Activated T-cell treated with anti-CD3 and anti-CD28 coated beads, Interleukin-2, amount 50 U/mL, for 1 hour (primary cell): Measurements from ENCODE around the gene CCSER1.
"Not testable (repeated sequence)": the region's sequence is repeated elsewhere in the genome, so short reads cannot be mapped to it uniquely, and the experiment has no call there.

Source experiments
- DNase-seq: peaks from one replicate; pipeline ENCODE4 v3.0.0-alpha.2; 2020

The CCSER1 gene

DNA sequence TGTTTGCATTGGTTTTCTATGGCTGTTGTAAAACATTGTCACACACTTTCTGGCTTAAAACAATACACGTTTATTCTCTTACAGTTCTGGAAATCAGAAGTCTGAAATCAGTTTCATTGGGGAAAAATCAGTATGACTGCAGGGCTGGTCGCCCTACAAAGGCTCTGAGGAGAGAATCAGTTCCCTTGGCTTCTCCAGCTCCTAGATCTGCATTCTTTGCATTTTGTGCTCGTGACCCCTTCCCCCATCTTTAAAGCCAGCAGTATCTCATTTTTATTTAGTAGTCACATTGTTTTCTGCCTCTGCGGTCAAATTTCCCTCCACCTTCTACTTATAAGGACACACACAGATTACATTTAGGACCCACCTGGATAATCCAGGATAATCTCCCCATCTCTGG is 1326.9 kb downstream of the CCSER1 start:
- DNase-seq, result no peak

GRCh38 chr4:91462566-91462965 is 1335.4 kb downstream of the CCSER1 start:
- DNase-seq, result not testable (repeated sequence)

GRCh38 chr4:91470671-91471070 is 1343.5 kb downstream of the CCSER1 start:
- DNase-seq, result no peak

DNA sequence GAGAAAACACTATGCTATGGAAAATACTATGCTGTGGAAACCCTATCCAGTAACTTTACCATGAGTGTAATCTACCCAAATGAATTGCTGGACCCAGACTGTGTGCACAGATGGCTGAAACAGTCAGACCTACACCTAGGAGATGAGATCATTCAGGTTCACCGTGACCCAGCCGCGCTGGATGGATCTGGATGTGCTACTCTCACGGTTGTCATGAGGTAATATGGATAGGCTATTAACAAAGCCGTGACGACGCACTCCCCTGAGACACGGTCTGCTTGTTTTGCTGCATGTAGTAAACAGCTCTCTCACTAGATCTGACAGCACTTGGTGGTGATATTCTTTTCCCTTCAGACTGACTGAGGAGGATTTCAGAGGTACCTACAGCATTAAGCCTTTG is 1344.1 kb downstream of the CCSER1 start:
- DNase-seq, result no peak

- no peak for DNase-seq
Observed at GRCh38 chr4:91472046-91472445, 1344.9 kb downstream of the CCSER1 start.

GRCh38 chr4:91485415-91485814 is 1358.2 kb downstream of the CCSER1 start:
- no peak for DNase-seq

DNA sequence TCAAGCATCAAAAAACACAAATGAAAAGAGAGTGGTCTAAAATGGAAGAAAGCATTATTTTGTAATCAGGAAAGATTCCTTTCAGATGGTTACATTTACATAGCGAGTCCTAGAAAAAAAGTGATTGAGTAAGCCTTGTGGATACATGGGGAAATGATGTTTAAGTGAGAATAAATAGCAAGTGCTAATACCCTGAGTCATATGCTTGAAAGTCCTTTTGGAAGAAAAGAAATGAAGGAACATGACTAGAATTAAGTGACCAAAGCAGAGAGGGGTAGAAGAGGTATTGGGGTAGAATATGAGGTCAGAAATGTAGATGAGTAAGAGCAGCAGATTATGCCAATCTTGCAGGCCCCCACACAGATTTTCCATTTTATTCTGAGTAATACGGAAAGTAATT is 1361.8 kb downstream of the CCSER1 start:
- DNase-seq, result no peak

DNA sequence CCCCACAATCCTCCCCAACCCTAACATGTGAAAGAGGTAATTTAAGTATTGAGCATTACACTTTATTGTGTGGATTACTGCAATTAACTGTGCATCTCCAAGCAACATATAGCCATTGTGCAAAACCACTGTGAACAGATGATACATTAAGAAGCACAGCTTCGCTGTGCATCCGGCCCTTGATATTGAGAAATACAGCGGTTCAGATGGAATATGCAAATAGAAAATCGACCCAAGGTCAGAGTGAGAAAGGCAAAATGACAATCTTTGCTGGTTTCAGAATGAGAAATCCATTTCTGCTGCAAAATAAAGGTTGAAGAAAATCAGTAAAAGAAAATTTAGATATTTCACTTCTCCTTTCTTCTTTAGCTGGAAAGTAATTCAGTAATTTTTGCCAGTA is 1370.7 kb downstream of the CCSER1 start:
- no peak for DNase-seq

- no peak for DNase-seq
Observed at GRCh38 chr4:91502365-91502764, 1375.2 kb downstream of the CCSER1 start.

GRCh38 chr4:91513326-91513725 is 1386.1 kb downstream of the CCSER1 start:
- DNase-seq, result no peak

- no peak for DNase-seq
Observed at GRCh38 chr4:91519155-91519554, 1392.0 kb downstream of the CCSER1 start.

GRCh38 chr4:91525621-91526020 is 1398.4 kb downstream of the CCSER1 start:
- no peak for DNase-seq

DNA sequence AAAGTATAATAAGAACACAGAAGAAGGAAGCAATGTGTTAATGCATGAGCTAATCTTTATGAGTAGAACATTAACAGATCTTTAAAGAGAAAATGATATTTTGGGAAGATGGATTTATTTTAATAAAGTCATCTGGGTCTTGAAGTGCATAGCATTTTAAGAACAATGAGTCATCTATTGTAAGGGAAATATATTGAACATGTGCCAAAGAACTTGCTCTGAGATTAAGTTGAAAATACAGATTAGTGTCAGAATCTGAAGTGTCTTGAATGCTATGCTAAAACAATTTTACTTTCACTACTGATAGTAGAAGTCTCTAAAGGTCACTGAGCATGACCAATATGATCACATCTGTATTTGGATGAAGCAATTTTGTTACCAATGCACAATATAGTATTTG is 1399.9 kb downstream of the CCSER1 start:
- no peak for DNase-seq

DNA sequence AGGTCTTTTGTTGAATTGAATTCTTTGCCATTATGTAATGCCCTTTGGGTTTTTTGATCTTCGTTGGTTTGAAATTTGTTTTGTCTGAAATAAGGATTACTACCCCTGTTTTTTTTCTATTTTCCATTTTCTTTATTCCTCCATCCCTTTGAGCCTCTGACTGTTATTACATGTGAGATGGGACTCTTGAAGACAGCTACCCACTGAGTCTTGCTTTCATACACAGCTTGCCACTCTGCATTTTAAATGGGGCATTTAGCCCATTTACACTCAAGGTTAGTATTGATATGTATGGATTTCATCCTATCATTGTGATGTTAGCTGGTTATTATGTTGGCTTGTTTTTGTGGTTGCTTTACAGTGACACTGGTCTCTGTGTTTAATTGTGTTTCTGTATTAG is 1440.4 kb downstream of the CCSER1 start:
- DNase-seq, result no peak

GRCh38 chr4:91577864-91578263 is 1450.7 kb downstream of the CCSER1 start:
- DNase-seq, result no peak

- no peak for DNase-seq
Observed at GRCh38 chr4:91590260-91590659, 1463.1 kb downstream of the CCSER1 start.

DNA sequence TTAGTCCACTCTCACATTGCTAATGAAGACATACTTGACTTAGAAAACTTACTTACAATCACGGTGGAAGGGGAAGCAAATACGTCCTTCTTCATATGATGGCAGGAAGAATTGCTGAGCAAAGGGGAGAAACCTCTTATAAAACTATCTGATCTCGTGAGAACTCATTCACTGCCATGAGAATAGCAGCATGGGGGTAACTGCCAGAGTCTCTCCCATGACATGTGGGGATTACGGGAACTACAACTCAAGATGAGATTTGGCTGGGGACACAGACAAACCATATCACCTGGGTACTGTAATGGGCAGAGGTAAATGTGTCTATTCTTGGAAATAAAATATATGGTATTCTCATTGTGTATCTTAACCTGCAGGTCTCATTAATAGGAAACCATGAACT is 1464.9 kb downstream of the CCSER1 start:
- no peak for DNase-seq

GRCh38 chr4:91596718-91597117 is 1469.5 kb downstream of the CCSER1 start:
- DNase-seq, result no peak

- no peak for DNase-seq
Observed at GRCh38 chr4:91598696-91599095, 1471.5 kb downstream of the CCSER1 start.

DNA sequence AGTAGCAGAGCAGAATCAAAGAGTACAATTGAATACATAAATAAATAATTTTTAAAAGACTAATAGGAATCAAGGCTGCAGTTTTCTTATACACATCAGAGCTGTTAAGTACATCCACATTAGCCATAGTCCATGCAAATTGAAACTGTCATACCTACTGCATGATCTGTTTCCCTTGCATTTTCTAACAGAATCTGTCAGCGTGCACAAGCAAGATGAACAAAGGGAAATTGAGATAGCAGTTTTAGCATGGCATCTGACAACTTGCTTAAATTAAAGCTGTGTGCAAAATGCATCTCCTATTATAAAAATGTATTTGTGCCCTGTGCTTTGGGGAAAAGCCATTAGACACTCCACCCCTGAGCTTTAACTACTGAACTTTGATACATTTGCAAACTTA is 1473.1 kb downstream of the CCSER1 start:
- DNase-seq, result no peak

GRCh38 chr4:91601401-91601800 is 1474.2 kb downstream of the CCSER1 start:
- no peak for DNase-seq

DNA sequence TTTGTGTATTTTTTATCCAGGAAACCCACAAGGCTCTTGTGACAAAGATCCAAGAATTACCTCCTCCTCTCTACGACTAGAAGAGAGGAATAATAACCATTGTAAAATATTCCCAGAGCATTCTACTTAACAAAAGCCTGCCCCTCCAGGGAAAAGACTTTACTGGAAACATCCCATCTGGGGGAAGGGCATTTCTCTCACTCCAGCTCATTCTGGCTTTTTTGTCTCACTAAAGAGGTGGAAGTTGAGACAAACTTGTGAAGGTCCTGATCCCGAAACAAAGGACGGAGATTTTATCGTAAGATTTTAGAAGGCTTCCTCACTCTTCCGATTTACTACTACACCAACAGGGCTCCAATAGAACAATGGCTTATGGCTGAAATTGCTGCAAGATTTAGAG is 1484.6 kb downstream of the CCSER1 start:
- DNase-seq, result no peak

DNA sequence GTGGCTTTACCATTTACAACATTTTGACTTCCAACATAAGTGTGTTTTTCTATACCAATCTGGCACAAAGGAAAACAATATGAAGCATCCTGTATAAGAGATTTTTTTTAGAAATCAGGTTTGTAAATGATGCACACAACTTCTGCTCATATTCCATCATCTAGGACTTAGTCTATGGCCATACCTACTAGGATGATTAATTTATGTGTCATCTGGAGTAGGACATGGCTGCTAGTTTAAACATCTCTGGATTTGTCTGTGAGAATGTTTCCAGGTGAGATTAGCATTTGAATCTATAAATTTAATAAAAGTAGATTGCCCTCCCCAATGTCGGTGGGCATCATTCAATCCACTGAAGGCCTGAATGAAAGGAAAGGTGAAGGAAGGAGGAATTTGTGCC is 1493.8 kb downstream of the CCSER1 start:
- DNase-seq, result no peak

DNA sequence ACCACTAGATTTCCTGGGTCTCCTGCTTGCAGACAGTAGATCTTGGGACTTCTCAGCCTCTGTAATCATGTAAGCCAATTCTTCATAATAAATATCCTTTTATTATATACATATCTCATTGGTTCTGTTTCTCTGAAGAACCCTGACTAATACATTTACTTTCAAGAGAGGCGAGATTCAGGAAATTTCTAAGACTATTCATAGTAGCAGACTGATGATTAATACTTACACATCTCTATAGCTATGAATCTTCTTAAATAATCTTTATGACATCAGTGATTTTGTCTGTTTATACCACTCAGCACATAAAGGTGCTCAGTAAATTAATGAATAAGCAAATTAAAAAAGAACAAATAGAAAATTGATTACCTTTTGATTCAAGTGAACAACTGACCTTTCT is 1494.3 kb downstream of the CCSER1 start:
- DNase-seq, result no peak

DNA sequence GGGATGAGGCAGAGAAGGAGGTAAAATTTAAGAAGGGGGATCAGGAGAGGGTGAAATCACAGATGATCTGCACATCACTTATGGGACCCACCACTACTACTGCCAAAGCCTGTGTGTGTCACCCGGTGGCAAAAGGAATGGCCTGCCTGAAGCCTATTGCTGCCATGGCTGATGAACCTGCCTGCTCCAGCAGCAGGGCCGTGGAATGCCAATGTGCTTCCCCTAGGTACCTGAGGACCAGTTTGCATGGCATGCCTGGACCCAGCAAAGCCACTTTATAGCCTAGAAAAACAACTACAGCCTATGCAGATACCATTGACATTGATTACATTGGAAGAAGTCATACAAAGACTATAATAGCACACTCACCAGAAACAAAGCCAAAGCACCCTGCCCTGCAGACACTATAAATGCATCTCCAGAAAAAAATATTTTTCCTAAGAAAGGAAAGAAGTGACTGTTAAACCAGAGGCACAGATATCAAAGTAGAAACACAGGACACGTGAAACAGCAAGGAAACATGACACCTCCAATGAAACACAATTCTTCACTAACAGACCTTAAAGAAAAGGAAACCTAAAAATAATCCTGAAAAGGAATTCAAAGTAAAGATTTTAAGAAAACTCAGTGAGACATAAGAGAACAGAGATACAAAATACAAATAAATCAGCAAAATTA is 1495.9 kb downstream of the CCSER1 start:
- no peak for DNase-seq

GRCh38 chr4:91623603-91623967 is 1496.4 kb downstream of the CCSER1 start:
- DNase-seq, result not testable (repeated sequence)
